Fibroblast of the aortic adventitia (primary cell): ENCODE measurements around the gene MCTP1. TPM values are rescaled to one million over a fixed set of nuclear protein-coding genes. Genes with fewer than 3 reads are reported as not detected.

Source experiments
- DNase-seq: peaks from one replicate; pipeline ENCODE4 v3.0.0-alpha.2; 2010; ENCODE audit warnings: low read depth
- H3K4me3 ChIP-seq: 2 replicates; pipeline ENCODE4 v1.5.1; 2011; ENCODE audit warnings: low read depth, mild to moderate bottlenecking, control low read depth, low read length, moderate library complexity
- CTCF ChIP-seq: IDR thresholded peaks from 2 replicates; pipeline ENCODE4 v1.5.1; 2011; ENCODE audit warnings: mild to moderate bottlenecking, low read length, control low read depth, inconsistent platforms; ENCODE audit not compliant: insufficient read depth
- total RNA-seq: library from RNA; depleted of rRNA; stranded (reverse); fragments of >200 nt; gene quantifications from 2 replicates; pipeline ENCODE4 v1.2.3, GENCODE V29; 2012; ENCODE audit warnings: low replicate concordance

MCTP1 gene
- total RNA-seq, 1 donor = 7.6 TPM

DNA sequence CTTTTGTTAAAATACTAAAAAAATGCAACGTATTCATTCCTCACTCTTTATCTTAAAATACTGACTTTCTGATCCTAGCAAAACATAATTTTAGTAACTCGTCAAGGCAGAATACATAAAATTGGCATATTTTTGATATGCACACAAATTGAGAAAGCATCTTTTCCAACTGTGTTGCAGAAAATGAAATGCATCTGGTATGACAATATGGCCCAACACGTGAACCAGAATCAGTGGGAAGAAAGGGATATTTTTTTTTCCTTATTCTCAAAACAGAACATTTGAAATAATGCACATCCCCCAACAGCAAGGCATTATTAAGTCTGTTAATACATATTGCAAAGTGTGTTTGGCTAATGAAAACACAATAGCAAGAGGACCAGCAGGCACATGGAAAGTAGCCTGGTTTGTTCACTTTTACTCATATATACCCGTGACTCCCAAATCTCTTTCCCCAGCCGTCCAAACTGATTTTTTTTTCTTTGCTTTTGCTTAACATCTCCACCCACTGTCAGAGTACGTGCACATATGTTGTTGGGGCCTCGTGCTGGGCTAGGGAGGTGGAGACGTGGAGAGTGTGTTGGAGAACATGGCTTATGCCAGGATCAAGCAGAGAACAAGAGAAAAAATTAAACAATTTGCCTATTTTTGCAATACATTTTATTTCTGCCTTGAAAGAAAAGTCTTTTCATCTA is 4.3 kb downstream of the MCTP1 start:
- H3K4me3 ChIP-seq = no peak overlapping the region
- no peak for TF ChIP-seq CTCF
- no peak for DNase-seq

- DNase-seq = no peak
- no peak overlapping the region for H3K4me3 ChIP-seq
- no peak for TF ChIP-seq CTCF
Measured at GRCh38 chr5:95274011-95274410, 10.9 kb downstream of the MCTP1 start.

DNA sequence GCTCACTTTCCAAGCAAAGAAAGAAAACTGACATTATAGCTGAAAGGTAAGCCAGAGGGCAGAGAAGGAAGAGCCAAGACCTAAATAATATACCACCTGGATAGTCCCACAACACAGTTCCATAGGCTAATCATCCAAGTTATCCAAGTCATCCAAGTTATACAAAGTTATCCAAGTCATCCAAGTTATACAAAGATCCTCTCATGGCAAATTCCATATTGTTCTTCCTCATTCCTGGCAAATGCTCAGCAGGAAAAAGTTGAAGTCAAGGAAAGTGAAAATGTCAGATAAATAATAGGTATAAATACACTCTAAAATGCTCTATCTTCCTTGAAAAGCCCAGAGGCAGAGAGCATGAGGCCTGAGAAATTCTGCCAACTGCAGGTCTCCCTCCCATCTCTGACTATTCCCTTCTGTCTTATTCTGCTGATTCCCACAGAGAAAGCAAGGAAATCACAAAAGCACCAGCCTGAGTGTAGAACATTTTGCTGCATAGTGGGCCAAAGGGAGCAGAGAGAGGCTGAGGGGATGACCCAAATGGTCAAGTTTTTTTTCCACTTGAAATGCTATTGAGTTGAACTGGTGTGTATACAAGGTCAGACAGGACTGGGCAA is 12.5 kb downstream of the MCTP1 start:
- H3K4me3 ChIP-seq = no peak overlapping the region
- no peak for TF ChIP-seq CTCF
- DNase-seq = no peak

DNA sequence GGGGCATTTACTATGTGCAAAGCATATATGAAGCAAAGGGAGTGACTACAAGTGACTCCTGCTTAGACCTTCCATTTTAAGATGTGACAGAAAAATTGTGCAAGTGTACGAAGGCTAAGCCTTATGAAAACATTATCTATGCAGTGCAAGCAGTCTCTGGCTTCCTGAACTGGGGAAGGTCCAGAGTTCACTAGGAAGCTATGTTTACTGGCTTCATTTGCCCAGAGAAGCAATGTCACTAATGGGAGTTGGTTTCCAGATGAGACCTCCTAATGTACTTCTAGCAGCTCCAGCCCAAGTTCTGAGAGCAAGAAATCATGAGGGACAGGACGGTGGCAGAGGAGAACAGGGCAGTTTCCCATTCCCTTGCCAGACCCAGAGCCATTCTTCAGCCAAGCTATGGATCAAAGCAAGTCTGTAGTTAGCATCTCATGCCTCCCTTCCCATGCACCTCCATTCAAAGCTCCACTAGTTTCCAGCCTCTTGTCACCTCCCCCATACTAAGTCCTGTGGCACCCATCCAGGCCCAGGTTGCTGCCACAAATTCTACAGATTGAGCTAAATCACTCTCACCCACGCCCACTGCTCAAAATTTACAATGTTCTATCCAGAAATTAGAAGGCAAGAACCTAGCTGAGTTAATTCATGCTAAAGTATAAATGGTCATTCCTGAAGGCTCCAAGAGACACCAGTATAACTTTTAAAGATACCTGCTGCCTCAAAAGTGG is 21.8 kb downstream of the MCTP1 start:
- TF ChIP-seq CTCF = no peak
- no peak for DNase-seq
- H3K4me3 ChIP-seq = no peak overlapping the region

DNA sequence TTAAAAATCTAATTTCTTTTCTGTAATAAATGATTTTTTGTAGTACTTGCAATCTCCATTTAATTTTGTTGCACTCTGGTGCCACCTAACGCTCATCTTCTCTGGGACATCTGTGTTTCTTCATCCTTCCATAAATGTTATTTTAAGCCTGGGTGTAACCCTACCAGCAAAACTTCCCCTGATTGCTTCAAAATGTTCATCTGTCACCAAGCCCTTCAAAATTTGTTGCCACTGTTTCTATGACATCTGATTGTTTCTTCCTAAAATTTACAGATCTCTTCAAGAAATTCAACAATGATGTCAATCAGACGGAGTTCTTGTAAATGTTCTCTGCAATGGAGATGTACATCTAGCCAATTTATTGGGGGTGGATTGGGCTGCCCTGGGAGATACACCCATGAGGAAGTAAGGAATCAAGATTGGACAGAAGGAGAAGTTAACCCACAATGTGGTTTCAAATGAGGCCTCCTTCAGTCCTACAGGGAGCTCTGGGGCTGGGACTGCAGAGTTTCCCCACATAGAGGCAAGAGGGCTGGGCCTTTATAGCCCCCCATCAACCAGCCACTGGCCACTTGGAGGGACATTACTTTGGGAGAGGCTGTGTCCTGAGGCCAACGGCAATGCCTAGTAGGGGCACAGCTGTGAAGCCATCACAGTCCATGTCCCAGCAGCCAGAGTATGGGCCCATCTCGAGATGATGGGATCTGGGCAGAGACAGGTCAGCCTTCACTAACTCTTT is 23.3 kb downstream of the MCTP1 start:
- TF ChIP-seq CTCF = peak; percentile 67
- no peak overlapping the region for H3K4me3 ChIP-seq
- DNase-seq = peak; percentile 73

DNA sequence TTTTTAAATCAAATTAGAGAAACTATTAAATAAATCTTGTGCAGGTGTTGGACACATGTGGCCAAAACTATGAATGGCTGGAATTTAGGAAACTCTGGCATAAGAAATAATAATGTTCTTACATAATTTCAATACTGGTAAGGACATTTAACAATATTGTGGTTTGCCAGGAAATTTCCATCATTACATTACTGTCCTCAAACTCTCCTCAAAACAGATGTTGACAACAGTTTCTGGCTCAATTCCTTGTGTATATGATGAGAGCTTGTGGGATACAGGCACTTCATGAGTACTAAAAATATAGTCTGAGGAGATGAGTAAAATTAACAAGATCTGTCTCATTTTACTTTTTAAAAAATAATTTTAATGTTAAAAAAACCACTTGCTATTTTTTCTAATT is 27.9 kb downstream of the MCTP1 start:
- no peak for TF ChIP-seq CTCF
- H3K4me3 ChIP-seq = no peak overlapping the region
- no peak for DNase-seq
